UCSD-AML1 (cell line): ENCODE data around the gene SLC38A1.
A peak's percentile ranks its signal among the peaks of the same experiment; 100 is the strongest.
"Not testable (repeated sequence)": the region's sequence is repeated elsewhere in the genome, so short reads cannot be mapped to it uniquely, and the experiment has no call there.

Experiments
- DNase-seq: peaks from one replicate; lab custom pipeline; 2025; ENCODE audit not compliant: unreplicated experiment; lab: John Stamatoyannopoulos, UW

The SLC38A1 gene

GRCh38 chr12:46268583-46269428 lies at the start of gene SLC38A1:
Gene SLC38A1, minus strand, starts transcription at chr12:46269043. Its CDS starts 29,243 bp downstream, at chr12:46239800.
- DNase-seq = peak; percentile 89

GRCh38 chr12:46318037-46318436 lies 49.2 kb upstream of the SLC38A1 start:
- no peak for DNase-seq

DNA sequence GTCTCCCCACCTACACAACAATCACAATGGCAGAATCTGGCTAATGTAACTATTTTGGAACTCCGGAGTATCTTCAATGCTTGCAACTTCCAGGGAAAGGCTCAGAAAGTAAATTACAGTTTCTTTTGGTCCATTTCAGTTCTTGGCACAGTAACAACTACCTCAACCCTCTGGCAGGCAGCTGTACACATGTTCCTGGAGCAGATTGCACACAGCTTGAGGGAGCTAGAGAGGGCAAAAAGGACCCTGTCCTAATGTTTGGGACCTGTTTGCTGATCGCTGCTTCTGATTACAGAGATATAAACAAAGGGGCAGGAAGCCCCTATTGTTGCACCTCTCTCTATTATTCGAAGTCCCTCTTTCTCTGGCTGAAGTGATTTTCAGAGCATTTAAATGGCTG lies 35.2 kb upstream of the SLC38A1 start:
- no peak for DNase-seq

- no peak for DNase-seq
These were observed 34.3 kb upstream of the SLC38A1 start for GRCh38 chr12:46303039-46303666.

GRCh38 chr12:46300910-46301309 lies 32.1 kb upstream of the SLC38A1 start:
- DNase-seq = peak; percentile 24

DNA sequence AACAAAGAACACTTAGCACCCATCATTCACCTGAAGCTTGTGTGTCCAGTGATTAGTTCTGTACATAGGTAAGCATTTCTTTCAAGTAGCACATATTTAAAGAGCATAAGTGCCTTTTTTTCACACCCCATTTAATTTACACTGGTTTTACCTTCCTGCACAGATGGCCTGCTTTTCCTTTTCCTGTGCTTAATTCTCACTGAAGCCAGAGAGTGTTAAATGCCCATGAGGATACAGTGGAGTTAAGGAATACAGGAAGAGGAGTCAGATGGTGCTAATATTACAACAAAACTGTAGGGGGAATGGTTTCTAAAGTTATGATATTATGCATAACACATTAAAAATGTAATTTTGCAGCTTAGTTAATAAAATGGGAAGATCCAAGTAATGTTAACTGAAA lies 31.0 kb upstream of the SLC38A1 start:
- DNase-seq = no peak

DNA sequence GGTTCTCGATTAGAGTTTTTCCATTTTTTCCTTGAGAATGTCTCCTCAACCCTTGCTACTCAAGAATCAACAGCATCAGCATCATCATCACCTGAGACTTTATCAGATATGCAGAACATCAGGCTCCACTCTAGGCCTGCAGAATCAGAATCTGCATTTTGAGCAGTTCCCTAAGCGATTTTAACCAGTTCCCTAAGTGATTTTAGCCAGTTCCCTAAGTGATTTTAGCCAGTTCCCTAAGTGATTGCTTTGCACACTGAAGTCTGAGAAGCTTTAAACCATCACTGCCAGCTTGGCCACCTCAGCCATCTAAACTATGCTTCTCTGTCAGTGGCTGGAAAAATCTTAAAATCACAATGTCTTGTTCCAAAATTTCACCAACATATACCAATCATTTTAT lies 29.4 kb upstream of the SLC38A1 start:
- DNase-seq = no peak

DNA sequence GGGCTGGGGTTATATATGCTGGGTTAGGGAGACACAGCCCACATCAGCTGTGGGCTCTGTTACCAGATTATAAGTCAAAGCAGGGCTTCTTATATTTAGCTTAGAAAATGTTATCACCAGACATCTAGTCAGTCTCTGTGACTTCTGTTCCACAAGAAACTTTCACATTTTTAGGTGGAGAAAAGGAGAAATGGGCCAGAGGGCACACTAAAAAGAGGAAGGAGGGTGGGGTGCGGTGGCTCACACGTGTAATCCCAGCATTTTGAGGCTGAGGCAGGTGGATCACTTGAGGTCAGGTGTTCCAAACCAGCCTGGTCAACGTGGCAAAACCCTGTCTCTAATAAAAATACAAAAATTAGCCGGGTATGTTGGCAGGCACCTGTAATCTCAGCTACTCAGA lies 28.0 kb upstream of the SLC38A1 start:
- DNase-seq = no peak

DNA sequence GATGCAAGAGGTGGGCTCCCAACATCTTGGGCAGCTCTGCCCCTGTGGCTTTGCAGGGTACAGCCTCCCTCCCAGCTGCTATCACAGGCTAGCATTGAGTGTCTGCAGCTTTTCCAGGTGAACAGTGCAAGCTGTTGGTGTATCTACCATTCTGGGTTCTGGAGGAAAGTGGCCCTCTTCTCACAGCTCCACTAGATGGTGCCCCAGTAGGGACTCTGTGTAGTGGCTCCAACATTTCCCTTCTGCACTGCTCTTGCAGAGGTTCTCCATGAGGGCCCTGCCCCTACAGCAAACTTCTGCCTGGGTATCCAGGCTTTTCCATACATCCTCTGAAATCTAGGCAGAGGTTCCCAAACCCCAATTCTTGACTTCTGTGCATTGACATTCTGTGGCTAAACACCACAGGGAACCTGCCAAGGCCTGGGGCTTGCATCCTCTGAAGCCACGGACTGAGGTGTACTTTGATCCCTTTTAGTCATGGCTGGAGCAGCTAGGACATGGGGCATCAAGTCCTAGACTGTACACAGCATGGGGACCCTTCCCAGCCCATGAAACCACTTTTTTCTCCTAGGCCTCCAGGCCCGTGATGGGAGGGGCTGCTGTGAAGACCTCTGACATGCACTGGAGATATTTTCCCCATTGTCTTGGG lies 24.0 kb upstream of the SLC38A1 start:
- DNase-seq = no peak

DNA sequence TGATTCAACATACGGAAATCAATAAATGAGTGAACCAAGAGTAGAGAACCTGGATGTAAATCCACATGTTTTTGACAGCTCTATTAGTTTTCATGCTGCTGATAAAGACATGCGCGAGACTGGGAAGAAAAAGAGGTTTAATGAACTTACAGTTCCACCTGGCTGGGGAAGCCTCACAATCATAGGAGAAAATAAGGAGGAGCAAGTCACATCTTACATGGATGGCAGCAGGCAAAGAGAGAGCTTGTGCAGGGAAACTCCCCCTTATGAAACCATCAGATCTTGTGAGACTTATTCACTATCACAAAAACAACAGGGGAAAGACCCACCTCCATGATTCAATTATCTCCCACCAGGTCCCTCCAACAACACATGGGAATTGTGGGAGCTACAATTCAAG lies 23.1 kb upstream of the SLC38A1 start:
- DNase-seq = not testable (repeated sequence)

- not testable (repeated sequence) for DNase-seq
These were observed 16.3 kb upstream of the SLC38A1 start for GRCh38 chr12:46285177-46285576.

- DNase-seq = no peak
These were observed 14.0 kb upstream of the SLC38A1 start for GRCh38 chr12:46282829-46283228.

GRCh38 chr12:46276756-46277155 lies 7.9 kb upstream of the SLC38A1 start:
- no peak for DNase-seq

GRCh38 chr12:46271863-46272262 lies 3.0 kb upstream of the SLC38A1 start:
- DNase-seq = no peak

GRCh38 chr12:46269429-46270241 lies 792 bp upstream of the SLC38A1 start:
- DNase-seq = peak; percentile 67

DNA sequence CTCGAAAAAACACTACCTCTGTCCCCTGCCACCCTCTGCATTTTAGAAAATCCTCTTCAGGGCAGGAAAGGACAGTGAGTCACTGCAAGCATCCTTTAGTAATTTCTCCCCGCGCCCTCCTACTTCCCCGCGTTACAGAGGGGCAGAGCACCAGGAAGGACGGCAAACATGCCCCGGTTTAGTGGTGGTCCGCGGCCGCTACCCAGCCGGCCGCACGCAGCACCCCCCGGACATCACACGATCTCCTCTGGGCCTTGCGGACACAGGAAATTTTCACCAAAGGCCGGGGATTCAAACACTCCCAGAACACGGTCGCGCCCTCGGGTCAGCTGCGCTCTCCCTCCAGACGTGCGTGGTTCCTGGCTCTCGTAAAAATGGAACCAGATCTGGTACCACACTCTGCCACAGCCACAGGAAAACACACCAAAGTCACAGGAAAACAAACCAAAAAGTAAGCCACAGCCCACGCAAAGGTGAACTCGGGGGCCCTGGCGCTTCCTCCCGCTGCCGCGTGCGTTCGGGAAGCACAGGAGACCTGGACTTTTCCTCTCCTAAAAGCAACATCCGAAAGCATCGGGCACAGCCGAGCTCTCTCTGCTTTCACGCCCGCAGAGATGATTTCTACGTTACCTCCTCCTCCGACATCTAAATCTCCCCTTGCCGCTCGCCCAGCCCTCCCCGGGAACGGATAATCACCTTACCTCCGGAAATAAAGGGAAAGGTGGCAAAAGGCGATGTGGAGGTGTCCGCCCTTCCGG lies 839 bp downstream of the SLC38A1 start:
- no peak for DNase-seq

- DNase-seq = no peak
These were observed 1.3 kb downstream of the SLC38A1 start for GRCh38 chr12:46267575-46267824.

GRCh38 chr12:46266869-46267574 lies 1.8 kb downstream of the SLC38A1 start:
- peak; percentile 41 for DNase-seq

DNA sequence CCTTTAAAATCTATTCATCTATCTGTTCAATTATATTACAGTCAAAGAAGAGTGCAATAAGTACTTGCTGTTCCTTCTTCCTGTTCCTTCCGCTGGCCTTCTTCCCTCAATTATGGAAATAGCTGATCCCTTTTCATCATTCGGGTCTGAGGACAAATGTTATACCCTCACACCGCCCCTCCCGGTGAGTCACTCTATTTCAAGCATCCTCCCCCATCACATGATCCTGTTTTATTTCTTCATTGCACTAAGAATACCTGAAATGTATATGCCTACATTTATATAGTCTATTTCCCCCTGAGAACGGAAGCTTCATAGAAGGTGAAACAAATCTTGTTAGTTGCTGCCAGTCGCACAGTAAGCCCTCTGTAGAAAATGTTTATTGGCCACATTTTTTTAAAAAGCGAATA lies 2.5 kb downstream of the SLC38A1 start:
- no peak for DNase-seq

DNA sequence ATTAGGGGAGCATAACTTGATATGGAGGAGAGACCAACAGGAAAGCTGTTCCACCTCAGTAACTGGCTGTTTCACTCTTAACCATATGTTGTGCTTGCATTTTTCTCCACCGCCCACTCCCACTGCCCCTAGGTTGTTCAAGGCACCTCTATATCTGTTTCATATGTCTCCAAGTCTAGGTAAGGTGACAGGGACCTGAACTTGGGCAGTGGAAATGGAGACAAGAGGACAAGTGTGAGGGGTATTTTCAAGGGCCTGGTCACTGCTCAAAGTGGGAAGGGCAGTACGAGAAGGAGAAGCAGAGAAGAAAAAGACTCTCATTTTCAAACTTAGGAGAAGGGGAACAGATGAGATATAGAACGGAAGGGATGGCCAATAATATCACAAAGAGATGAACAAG lies 3.1 kb downstream of the SLC38A1 start:
- DNase-seq = no peak
